GM18502 (cell line): ENCODE data around the gene ERAP2.
"Not testable (repeated sequence)": the region's sequence is repeated elsewhere in the genome, so short reads cannot be mapped to it uniquely, and the experiment has no call there.

Experiments used
- ATAC-seq: cut with Tn5 transposase; IDR thresholded peaks from one replicate; pipeline ENCODE4 v1.9.1; 2021; ENCODE audit warnings: mild to moderate bottlenecking; ENCODE audit not compliant: unreplicated experiment, poor library complexity

Gene ERAP2

GRCh38 chr5:96876292-96876850 lies at the start of gene ERAP2:
TSS of gene ERAP2 (plus strand) at chr5:96876500. CDS start at chr5:96879686, 3,186 bp downstream.
- peak; percentile 62 for ATAC-seq

- ATAC-seq = no peak
Measured at GRCh38 chr5:96829297-96829696, 47.0 kb upstream of the ERAP2 start.

GRCh38 chr5:96834016-96834415 lies 42.3 kb upstream of the ERAP2 start:
- ATAC-seq = no peak

GRCh38 chr5:96835791-96836191 lies 40.5 kb upstream of the ERAP2 start:
- peak; percentile 74 for ATAC-seq

GRCh38 chr5:96836817-96837216 lies 39.5 kb upstream of the ERAP2 start:
- no peak for ATAC-seq

GRCh38 chr5:96837303-96837702 lies 39.0 kb upstream of the ERAP2 start:
- ATAC-seq = no peak

- ATAC-seq = no peak
Measured at GRCh38 chr5:96838201-96839070, 37.9 kb upstream of the ERAP2 start.

- ATAC-seq = no peak
Measured at GRCh38 chr5:96839071-96839592, 37.2 kb upstream of the ERAP2 start.

- not testable (repeated sequence) for ATAC-seq
Measured at GRCh38 chr5:96841931-96842330, 34.4 kb upstream of the ERAP2 start.

- ATAC-seq = no peak
Measured at GRCh38 chr5:96843140-96843539, 33.2 kb upstream of the ERAP2 start.

- ATAC-seq = no peak
Measured at GRCh38 chr5:96844481-96844990, 31.8 kb upstream of the ERAP2 start.

- no peak for ATAC-seq
Measured at GRCh38 chr5:96851312-96852062, 24.8 kb upstream of the ERAP2 start.

- ATAC-seq = no peak
Measured at GRCh38 chr5:96852759-96853158, 23.5 kb upstream of the ERAP2 start.

GRCh38 chr5:96854067-96854466 lies 22.2 kb upstream of the ERAP2 start:
- no peak for ATAC-seq

- no peak for ATAC-seq
Measured at GRCh38 chr5:96855031-96855872, 21.0 kb upstream of the ERAP2 start.

- no peak for ATAC-seq
Measured at GRCh38 chr5:96856371-96856770, 19.9 kb upstream of the ERAP2 start.

GRCh38 chr5:96857454-96857853 lies 18.8 kb upstream of the ERAP2 start:
- no peak for ATAC-seq

- no peak for ATAC-seq
Measured at GRCh38 chr5:96857924-96858323, 18.4 kb upstream of the ERAP2 start.

- ATAC-seq = no peak
Measured at GRCh38 chr5:96859375-96859774, 16.9 kb upstream of the ERAP2 start.

- peak; percentile 63 for ATAC-seq
Measured at GRCh38 chr5:96861076-96861475, 15.2 kb upstream of the ERAP2 start.
